H54 (cell line): ENCODE measurements around the gene INPP1.

ENCODE experiments used
- DNase-seq: peaks from one replicate; pipeline ENCODE4 v3.0.0; 2011; ENCODE audit warnings: low spot score, mixed read lengths; ENCODE audit not compliant: insufficient read length
- FAIRE-seq: peaks from 3 replicates; lab custom pipeline; 2011; peaks lifted over from hg19 to GRCh38; lab: Jason Lieb, UNC
- POLR2A ChIP-seq: IDR thresholded peaks from 2 replicates; pipeline ENCODE4 v1.6.1; 2011; ENCODE audit warnings: low read depth, mild to moderate bottlenecking, low read length

INPP1 gene

DNA sequence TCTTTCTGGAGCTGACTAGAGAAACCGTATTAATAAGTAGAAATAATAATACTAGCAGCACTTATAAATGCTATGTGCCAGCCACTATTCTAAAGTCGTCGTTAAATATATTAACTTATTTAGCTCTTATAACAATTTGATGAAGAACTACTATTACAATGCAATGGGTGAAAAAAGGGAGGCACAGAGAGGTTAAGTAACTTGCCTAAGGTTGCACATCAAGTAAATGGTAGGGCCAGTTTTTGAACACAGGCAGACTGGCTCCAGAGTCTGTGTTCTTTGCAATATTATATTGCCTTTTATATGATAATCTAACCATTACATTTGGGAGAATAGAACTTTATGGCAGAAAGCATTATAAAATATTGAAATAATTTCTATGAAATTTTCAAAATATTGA, 17.6 kb downstream of the INPP1 start:
- no peak for DNase-seq
- no peak for TF ChIP-seq POLR2A
- no peak for FAIRE-seq

DNA sequence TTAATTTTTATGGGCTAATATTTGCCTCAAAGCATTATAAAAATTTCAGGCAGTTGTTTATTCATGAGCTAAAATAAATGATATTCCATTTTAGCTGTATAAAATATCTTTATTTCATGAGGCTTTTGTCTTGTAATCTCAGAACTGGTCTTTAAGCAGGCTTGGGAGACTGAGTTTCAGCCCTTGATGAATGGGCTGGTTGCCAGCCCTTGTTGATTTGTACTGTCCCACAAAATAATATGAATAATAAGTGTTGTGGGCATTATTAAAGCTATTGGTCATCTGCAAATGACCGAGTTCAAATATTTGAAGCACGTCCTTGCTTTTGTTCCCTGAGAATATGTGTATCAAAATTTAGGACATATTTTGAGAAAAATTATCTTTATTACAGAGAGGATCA, 18.2 kb downstream of the INPP1 start:
- no peak for DNase-seq
- no peak for TF ChIP-seq POLR2A
- FAIRE-seq, result no peak

- no peak for DNase-seq
- no peak for TF ChIP-seq POLR2A
- FAIRE-seq, result peak; percentile 11
These were observed 19.5 kb downstream of the INPP1 start for GRCh38 chr2:190362894-190363293.

DNA sequence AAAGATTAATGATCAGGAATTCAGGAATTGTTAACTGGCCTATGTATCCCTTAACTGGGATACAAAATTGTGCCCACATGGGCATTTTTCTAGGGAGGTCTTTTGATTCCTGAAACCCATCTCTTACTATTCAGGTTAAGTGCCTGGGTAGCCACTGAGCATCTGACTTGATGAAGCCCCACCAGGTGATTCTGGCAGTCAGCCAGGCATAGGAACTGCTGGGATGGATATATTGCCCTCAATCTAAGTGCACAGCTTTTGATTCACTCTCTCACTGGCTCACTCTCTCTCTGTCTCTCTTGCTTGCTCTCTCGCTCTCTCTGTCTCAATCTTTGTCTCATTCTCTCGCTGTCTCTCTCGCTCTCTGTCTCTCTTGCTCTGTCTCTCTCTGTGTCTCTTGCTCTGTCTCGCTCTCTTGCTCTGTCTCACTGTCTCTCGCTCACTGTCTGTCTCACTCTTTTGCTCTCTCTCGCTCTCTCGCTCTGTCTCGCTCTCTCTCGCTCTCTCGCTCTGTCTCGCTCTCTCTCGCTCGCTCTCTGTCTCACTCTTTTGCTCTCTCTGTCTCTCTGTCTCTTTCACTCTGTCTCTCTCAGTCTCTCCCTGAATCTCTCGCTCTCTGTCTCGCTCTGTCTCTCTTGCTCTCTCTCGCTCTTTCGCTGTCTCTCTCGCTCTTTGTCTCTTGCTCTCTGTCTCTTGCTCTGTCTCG, 22.3 kb downstream of the INPP1 start:
- FAIRE-seq (no peak), DNase-seq (no peak)
- TF ChIP-seq POLR2A, result no peak

DNA sequence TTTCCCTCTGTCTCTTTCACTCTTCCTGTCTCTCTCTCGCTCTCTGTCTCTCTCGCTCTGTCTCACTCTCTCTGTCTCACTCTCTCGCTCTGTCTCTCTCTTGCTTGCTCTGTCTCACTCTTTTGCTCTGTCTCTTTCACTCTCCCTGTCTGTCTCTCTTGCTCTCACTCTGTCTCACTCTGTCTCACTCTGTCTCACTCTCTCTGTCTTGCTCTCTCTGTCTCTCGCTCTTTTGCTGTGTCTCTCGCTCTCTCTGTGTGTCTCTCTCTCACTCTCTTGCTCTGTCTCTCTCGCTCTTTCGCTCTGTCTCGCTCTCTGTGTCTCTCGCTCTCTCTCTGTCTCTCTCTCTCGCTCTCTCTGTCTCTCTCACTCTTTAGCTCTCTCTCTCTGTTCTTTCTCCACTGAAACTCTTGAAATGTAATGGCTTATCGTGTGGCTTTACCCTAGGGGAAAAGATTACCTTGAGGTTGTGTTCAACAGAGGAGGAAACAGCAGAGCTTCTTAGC, 22.9 kb downstream of the INPP1 start:
- FAIRE-seq (no peak), DNase-seq (no peak)
- TF ChIP-seq POLR2A, result no peak

DNA sequence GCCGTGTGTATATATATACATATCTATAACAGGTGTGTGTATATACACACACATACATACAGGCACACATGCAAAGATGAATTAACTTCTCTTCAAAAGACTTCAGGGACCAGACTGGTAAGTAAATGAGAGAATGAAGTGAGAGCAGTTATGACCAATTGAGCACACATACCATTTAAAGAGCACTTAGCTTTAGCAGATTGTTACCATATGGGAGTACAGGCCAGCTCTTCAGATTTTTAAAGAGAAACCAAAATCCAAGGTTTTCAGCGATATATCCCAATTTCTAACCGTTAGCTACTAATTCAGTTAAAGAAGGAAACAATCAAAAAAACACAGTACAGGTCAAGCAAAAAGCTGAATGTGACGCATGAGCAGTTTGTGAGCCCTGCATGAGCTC, 23.7 kb downstream of the INPP1 start:
- TF ChIP-seq POLR2A, result no peak
- no peak for FAIRE-seq
- DNase-seq, result no peak

GRCh38 chr2:190369635-190370034, 26.2 kb downstream of the INPP1 start:
- TF ChIP-seq POLR2A, result no peak
- DNase-seq, result no peak
- no peak for FAIRE-seq

- no peak for DNase-seq
- TF ChIP-seq POLR2A, result no peak
- no peak for FAIRE-seq
These were observed 32.7 kb downstream of the INPP1 start for GRCh38 chr2:190376083-190376482.

DNA sequence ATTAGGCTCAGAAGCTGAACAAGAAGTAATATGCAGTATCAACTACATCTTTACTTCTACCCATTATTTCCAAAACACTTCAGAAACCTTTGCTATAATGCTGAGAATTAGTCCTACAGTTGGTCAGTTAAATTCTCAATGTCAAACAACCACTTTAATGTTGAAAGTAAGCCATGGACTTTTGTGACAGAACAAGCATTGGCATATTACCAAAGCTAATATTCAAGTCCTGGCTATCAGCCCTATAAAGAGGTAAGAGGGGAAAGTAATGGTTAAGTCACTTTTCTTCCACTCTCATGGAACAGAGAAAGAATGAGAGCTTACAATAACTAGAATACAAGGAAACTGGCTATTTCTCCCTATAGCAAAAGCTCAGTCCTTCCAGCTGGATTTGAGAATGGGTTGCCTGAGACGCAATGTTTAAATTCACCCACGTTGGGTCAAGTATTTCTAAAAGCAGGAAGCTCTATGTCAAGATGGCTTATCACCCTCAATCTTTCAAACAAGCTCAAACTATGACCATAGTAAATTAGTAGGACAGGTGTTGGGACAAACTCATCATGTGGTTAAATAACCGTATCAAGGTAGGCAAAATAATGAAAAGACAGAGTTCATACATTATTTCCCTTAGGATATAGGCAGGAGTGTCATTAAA, 33.3 kb downstream of the INPP1 start:
- TF ChIP-seq POLR2A, result no peak
- FAIRE-seq (no peak), DNase-seq (no peak)

DNA sequence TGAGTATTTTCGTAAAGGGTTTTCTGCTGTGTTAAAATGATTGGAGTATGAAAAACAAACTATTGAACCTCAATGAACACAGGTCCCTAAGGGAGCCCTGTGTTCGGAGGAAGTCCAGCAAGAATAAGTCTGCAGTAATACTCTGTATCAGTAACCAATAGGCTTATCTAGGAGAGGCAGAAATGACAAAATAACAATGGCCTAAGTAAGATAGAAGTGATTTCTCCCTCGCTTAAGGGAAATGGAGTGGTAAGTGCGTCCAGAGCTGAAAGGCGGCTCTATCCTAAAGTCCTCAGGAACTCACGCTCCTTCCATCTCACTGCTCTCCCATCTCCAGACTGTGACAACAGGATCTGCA, 35.5 kb downstream of the INPP1 start:
- DNase-seq (no peak), FAIRE-seq (no peak)
- no peak for TF ChIP-seq POLR2A

- FAIRE-seq (no peak), DNase-seq (no peak)
- no peak for TF ChIP-seq POLR2A
These were observed 36.0 kb downstream of the INPP1 start for GRCh38 chr2:190379249-190379964.

DNA sequence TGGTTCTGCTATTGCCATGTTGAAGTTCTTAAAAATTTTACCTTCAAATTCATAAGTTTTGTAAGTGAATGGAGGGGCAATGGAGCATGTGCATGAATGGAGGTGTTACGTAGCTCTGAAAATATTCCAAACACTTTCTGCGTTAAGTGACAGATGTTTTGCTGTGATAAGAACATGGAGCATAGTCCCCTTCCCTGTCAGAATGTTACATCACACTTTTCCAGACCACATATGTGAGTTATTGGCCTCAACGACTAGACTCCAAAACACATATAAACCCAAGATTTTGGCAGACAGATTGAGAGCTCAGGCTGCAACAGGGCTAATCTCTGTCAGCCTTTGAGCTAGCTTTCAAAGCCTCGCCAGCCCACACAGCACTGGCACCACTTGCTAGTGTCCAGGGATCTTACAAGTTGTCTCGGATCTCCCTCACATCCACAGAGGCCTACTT, 37.6 kb downstream of the INPP1 start:
- DNase-seq (no peak), FAIRE-seq (no peak)
- no peak for TF ChIP-seq POLR2A

DNA sequence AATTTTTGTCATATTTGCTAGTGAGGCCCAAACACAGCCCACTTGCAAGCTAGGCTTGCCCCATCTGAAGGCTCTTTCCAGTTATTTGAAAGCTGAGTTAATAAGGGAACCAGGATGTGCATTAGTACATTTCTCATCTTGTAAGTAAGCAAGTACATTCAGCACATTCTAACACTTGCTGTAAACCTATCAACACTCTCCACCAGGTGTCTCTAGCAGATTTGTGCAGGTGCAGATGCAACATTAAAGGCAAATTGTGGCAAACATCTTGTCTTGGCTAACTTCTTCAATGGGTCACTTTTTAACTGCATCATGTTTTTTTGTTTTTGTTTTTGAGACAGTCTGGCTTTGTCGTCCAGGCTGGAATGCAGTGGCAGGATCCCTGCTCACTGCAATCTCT, 39.5 kb downstream of the INPP1 start:
- FAIRE-seq (no peak), DNase-seq (no peak)
- no peak for TF ChIP-seq POLR2A

- no peak for DNase-seq
- FAIRE-seq, result no peak
- no peak for TF ChIP-seq POLR2A
These were observed 44.0 kb downstream of the INPP1 start for GRCh38 chr2:190387422-190387821.

- FAIRE-seq (no peak), DNase-seq (no peak)
- no peak for TF ChIP-seq POLR2A
These were observed 52.9 kb downstream of the INPP1 start for GRCh38 chr2:190396271-190396670.
